ENCODE results near the gene KCNH3.

DNA sequence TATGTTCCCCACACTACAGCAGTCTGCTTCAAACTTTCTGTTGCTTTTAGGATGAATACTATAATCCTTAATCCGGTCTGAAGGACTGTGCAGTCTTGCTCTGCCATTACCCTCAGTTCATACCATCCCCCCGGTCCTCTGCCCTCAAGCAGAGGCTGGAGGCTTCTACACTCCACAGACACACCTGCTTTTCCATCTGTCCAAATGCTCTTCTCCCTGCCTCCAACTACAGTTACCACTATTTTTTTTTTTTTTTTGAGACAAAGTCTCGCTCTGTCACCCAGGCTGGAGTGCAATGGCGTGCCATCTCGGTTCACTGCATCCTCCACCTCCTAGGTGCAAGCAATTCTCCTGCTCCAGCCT lies 19.3 kb upstream of the KCNH3 start:
- TF ChIP-seq, protein P1, sequence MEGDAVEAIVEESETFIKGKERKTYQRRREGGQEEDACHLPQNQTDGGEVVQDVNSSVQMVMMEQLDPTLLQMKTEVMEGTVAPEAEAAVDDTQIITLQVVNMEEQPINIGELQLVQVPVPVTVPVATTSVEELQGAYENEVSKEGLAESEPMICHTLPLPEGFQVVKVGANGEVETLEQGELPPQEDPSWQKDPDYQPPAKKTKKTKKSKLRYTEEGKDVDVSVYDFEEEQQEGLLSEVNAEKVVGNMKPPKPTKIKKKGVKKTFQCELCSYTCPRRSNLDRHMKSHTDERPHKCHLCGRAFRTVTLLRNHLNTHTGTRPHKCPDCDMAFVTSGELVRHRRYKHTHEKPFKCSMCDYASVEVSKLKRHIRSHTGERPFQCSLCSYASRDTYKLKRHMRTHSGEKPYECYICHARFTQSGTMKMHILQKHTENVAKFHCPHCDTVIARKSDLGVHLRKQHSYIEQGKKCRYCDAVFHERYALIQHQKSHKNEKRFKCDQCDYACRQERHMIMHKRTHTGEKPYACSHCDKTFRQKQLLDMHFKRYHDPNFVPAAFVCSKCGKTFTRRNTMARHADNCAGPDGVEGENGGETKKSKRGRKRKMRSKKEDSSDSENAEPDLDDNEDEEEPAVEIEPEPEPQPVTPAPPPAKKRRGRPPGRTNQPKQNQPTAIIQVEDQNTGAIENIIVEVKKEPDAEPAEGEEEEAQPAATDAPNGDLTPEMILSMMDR (conservative IDR thresholded peaks at IDR 0.05; ENCODE audit: low read length), result no peak
- no peak for TF ChIP-seq EZH2phosphoT487 (IDR thresholded peaks at IDR 0.05; ENCODE audit: borderline replicate concordance, low read depth, low read length)
